Left renal cortex interstitium (tissue), 4 donors: ENCODE measurements around the gene MON2. TPM values are rescaled to one million over a fixed set of nuclear protein-coding genes. Genes with fewer than 3 reads are reported as not detected.
"Not testable (repeated sequence)": the region's sequence is repeated elsewhere in the genome, so short reads cannot be mapped to it uniquely, and the experiment has no call there.

ENCODE experiments used
- DNase-seq, 4 donors: peaks; one replicate each; pipeline ENCODE4 v3.0.0-alpha.2; 2013; ENCODE audit warnings: low read depth in 4 of 4, low spot score in 2 of 4, missing footprints in 1 of 4
- polyA plus RNA-seq, 4 donors: library from polyadenylated mRNA; unstranded; fragments of 120-200 nt; gene quantifications; one replicate each; pipeline ENCODE4 v1.2.1, GENCODE V29; 2013; ENCODE audit not compliant: insufficient read length in 4 of 4

The MON2 gene
- polyA plus RNA-seq, 4 donors = 38.3 to 86.8 (median 56.2) TPM

- no peak for DNase-seq
Measured at GRCh38 chr12:62472472-62472871, 5.8 kb downstream of the MON2 start.

GRCh38 chr12:62481843-62482540 is 15.4 kb downstream of the MON2 start:
- no peak for DNase-seq

GRCh38 chr12:62482769-62483168 is 16.1 kb downstream of the MON2 start:
- no peak for DNase-seq

- DNase-seq = no peak
Measured at GRCh38 chr12:62484233-62484632, 17.6 kb downstream of the MON2 start.

- no peak for DNase-seq
Measured at GRCh38 chr12:62505786-62506185, 39.2 kb downstream of the MON2 start.

- no peak for DNase-seq
Measured at GRCh38 chr12:62512901-62513300, 46.3 kb downstream of the MON2 start.

- not testable (repeated sequence) for DNase-seq
Measured at GRCh38 chr12:62514080-62514479, 47.5 kb downstream of the MON2 start.

- DNase-seq = no peak
Measured at GRCh38 chr12:62516927-62517326, 50.3 kb downstream of the MON2 start.

GRCh38 chr12:62517887-62518286 is 51.3 kb downstream of the MON2 start:
- no peak for DNase-seq

- peak in 1 of 4 donors; percentile 12 for DNase-seq
Measured at GRCh38 chr12:62519043-62519442, 52.4 kb downstream of the MON2 start.

- no peak for DNase-seq
Measured at GRCh38 chr12:62520361-62520760, 53.7 kb downstream of the MON2 start.

- no peak for DNase-seq
Measured at GRCh38 chr12:62522984-62523383, 56.4 kb downstream of the MON2 start.

- no peak for DNase-seq
Measured at GRCh38 chr12:62523619-62524018, 57.0 kb downstream of the MON2 start.

GRCh38 chr12:62525271-62525670 is 58.6 kb downstream of the MON2 start:
- DNase-seq = no peak

GRCh38 chr12:62530596-62530995 is 64.0 kb downstream of the MON2 start:
- DNase-seq = no peak

GRCh38 chr12:62532333-62532732 is 65.7 kb downstream of the MON2 start:
- no peak for DNase-seq

GRCh38 chr12:62533087-62533754 is 66.6 kb downstream of the MON2 start:
- no peak for DNase-seq

- DNase-seq = no peak
Measured at GRCh38 chr12:62533755-62534107, 67.1 kb downstream of the MON2 start.

GRCh38 chr12:62536546-62536945 is 69.9 kb downstream of the MON2 start:
- DNase-seq = no peak

- DNase-seq = no peak
Measured at GRCh38 chr12:62537551-62537950, 70.9 kb downstream of the MON2 start.

- DNase-seq = no peak
Measured at GRCh38 chr12:62540354-62540753, 73.7 kb downstream of the MON2 start.

- no peak for DNase-seq
Measured at GRCh38 chr12:62542814-62543213, 76.2 kb downstream of the MON2 start.
